SU-DHL-6 (cell line): Measurements from ENCODE around the gene TFG.

Source experiments
- CTCF ChIP-seq: fragments of 200-600 bp; sonication (generic); IDR thresholded peaks from one replicate; pipeline ENCODE4 v1.5.1; 2017; ENCODE audit warnings: antibody characterized with exemption, mild to moderate bottlenecking, low read length, moderate library complexity; ENCODE audit not compliant: insufficient read depth, poor library complexity, severe bottlenecking
- EZH2phosphoT487 ChIP-seq: fragments of 200-600 bp; sonication (generic), shearing (Covaris generic); conservative IDR thresholded peaks from 2 replicates; pipeline ENCODE4 v1.6.1; 2018; ENCODE audit warnings: mild to moderate bottlenecking, antibody characterized with exemption, low read length, moderate library complexity, mixed read lengths

DNA sequence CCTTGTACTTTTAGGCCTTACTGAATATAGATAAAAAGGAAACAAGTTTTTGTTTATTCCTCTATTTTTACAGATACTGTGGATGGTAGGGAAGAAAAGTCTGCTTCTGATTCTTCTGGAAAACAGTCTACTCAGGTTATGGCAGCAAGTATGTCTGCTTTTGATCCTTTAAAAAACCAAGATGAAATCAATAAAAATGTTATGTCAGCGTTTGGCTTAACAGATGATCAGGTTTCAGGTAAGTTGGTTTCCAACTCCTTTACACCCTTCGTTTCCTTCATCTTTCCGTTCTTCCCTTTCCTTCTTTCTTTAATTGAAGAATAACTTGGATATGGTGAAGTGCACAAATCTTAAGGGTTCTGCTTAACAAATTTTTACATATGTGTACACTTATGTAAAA is 23.1 kb downstream of the TFG start:
- TF ChIP-seq CTCF: no peak
- no peak for TF ChIP-seq EZH2phosphoT487
